Stimulated activated CD4-positive, alpha-beta T cell treated with anti-CD3 and anti-CD28 coated beads, TNF-alpha, amount 100 ng/mL, for 24 hours (primary cell): ENCODE measurements around the gene ACSBG1.
"Not testable (repeated sequence)": the region's sequence is repeated elsewhere in the genome, so short reads cannot be mapped to it uniquely, and the experiment has no call there.

Source experiments
- DNase-seq, 3 experiments: peaks; one replicate each; pipeline ENCODE4 v3.0.0-alpha.2; 2020; ENCODE audit warnings: low read depth in 3 of 3

Gene ACSBG1

DNA sequence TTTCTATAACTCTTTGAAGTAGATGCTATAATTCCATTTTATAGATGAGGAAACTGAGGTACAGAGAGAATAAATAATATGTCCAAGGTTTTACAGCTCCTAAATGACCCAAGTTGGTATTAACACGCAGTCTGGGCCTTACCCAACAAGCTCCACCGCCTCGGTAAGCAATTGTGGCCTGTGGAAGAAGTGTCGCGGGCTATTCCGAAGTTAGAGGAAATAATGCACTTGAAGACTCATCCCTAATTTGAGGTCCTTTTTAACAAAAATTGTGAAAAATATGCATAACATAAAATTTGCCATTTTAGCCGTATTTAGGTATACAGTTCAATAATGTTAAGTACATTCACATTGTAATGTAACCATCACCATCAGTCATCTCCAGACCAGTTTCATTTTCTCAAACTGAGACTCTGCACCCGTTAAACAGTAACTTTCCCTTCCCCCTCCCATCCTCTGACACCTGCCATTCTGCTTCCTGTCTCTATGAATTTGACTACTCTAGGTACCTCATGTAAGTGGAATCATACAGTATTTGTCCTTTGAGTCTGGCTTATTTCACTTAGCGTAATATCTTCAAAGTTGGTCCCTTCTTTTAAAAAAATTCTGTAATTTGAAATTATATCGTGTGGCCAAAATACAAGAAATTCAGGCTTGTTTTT, 67.0 kb downstream of the ACSBG1 start:
- no peak for DNase-seq

DNA sequence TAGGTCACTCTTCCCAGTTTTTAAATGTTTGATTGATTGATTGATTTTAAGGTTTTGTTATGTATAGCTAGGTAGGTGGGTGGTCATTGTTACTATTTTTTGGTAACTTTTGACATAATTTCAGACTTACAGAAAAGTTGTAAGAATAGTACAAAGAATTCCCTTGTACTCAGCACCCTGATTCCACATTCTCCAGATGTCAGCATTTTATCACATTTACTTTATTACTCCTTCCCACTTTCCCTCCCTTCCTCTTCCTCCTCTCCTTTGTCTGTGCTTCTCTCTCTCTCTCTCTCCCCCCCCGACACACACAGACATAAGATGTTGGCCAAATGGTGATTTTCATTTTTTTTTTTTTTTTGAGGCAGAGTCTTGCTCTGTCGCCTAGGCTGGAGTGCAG, 70.4 kb downstream of the ACSBG1 start:
- DNase-seq, result no peak

DNA sequence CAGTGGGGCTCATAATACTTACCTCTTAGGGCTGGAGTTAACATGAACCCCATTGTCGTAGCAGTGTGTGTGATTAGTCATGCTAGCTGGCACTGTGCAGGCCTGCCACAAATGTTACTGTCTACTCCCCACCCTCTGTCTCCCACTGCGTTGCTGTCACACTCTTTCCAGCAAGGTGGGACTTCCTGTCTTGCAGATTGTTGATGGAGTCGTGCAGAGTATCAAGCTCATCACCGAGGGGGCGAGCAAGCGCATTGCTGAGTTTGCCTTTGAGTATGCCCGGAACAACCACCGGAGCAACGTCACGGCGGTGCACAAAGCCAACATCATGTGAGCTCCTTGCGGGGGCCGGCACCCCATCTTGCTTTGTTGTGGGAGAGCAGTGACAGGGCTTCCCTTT, 72.3 kb downstream of the ACSBG1 start:
- no peak for DNase-seq

DNA sequence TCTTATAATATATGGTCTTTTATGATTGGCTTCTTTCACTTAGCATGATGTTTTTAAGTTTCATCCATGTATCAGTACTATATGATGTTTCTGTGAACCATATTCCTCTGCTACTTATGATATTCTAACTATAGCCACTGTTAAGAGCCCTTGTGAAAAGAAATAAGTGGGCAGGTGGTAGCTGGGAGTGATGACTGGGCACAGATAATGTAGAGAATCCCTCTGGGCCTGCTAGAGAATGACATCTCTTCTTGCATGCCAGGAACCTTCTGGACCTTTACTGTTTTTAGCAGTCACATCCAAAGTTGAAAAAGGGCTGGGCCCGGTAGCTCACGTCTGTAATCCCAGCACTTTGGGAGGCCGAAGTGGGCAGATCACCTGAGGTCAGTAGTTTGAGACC, 75.0 kb downstream of the ACSBG1 start:
- no peak for DNase-seq

DNA sequence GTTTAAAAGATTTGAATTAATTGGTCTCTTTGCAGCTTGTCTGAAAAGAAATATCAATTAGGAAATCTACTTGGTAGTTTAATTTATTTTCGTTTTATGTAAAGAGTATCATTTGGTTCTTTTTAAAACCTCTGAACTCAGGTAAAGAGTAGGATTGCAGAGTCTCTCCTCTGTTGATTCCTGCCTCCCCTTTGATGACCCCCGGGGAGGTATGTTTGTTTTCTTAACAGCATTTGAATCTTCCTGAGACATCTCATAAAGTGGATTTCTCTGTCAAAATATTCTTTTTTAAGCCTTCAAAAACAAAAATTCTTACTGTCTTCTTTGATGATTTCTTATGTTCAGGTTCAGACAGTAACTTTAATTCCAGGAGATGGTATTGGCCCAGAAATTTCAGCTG, 77.2 kb downstream of the ACSBG1 start:
- DNase-seq, result no peak

DNA sequence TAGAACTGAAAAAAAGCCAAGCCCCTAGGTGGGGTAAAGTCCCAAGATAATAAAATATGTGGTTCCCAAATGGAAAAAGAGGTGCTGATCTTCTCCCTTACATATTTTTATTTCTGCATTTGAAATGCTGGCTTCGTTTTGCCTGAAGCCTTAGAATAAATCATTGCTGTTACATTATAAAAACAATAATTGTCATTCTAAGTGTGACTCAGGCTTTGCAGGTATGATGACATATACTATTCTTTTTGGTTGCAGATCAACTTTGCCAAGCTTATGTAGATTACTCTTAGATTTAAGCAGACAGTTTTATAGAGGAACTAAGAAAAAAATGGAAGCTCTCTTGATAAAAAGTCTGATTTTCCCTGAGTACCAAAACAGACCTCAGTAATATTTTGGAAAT, 77.7 kb downstream of the ACSBG1 start:
- no peak for DNase-seq

DNA sequence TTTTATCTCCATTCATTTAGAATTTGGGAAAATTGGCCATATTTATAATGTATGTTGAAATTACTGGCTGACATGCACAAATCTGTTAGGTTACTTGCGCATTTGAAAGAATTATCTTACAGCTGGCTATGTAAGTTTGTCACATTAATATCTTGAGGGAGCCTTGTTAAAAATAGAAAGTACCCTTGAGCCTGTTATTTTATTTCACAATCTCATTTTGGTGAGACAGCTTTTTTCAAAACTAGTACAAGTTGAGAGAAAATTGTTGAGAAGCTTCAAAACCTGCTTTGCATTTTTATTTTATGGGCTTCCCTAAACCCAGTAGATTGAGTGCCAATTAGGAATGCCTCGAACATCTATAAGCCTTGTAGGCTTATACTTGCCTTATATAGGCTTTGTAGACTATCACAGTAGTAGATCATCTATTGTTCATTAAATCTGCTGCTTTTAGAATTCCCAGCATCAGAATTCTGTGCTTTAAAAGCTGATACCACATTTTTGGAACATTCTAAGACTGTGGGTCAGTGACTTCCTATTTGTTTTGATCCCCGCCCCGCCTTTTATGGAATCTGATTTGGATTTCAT, 78.9 kb downstream of the ACSBG1 start:
- no peak for DNase-seq

DNA sequence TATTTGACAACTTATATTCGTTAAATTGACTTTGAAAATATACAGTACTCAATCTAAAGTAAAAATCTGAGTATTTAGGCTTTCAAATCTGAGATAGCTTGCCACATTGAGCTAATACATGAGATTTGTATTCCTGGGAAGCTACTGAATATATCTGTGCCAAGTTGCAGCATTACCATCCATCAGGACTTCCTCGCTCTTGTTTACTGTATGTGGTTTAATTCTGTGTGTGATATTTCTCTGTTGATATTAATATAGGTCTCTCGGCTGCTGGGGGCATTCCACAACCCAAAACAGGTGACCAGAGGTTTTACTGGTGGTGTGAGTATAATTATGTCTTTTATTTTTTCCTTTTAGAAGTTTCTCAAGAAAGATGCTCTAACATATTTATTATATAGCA, 79.4 kb downstream of the ACSBG1 start:
- DNase-seq, result no peak

DNA sequence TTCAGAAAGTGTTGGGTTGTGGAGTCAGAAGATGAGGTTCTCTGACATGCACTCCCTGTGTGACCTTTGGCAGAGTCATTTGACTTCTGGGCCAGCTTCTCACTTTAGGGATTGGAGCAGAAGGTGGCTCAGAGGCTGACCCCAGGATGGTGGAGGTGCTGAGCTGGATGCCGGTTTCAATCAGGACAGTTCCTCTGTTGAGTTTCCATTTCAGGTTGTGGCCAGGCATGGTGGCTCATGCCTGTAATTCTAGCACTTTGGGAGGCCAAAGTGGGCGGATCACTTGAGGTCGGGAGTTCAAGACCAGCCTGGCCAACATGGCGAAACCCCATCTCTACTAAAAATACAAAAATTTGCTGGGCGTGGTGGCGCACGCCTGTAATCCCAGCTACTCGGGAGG, 83.3 kb downstream of the ACSBG1 start:
- not testable (repeated sequence) for DNase-seq

DNA sequence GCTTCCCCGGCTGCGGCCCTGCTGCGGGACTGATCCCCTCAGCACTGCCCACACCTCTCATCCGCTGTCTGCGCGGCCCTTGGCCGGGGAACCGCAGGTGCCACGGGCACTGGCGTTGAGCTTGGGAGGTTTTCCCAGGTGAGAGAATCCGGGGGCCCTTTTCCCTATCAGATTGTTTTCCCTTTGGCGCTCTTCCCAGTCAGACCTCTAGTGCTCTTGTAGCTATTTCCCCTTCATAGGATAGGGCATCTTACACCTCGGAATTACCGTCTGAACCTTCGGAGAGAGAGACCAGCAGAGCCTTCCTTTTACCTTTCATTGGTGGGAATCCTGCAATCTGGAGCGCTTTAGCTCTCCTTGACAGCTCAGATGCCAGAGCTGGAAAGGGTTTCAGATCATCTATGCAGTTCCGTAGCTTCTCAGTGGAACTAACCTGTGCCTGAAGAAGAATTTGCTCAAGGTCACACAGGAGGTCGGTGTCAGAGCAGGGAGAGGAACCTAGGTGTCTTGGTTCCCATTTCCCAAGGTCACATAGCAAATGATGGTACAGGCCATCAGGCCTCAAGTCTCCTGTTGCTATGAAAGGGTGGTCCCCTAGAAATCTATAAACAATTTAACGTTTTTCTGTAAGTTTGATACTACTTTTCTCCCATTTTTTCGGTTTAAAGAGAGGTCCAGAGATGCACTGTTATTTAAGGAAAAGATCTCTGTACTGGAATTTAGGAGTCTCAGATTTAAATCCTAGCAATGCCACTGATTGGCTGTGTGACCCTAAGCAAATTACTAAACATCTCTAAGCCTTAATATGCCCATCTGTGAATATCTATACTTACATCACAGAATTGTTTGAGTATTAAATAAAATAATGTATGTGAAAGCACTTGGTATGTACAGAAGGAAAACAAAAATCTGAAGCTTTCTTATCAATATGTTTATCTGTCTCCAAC, 84.3 kb downstream of the ACSBG1 start:
- no peak for DNase-seq

DNA sequence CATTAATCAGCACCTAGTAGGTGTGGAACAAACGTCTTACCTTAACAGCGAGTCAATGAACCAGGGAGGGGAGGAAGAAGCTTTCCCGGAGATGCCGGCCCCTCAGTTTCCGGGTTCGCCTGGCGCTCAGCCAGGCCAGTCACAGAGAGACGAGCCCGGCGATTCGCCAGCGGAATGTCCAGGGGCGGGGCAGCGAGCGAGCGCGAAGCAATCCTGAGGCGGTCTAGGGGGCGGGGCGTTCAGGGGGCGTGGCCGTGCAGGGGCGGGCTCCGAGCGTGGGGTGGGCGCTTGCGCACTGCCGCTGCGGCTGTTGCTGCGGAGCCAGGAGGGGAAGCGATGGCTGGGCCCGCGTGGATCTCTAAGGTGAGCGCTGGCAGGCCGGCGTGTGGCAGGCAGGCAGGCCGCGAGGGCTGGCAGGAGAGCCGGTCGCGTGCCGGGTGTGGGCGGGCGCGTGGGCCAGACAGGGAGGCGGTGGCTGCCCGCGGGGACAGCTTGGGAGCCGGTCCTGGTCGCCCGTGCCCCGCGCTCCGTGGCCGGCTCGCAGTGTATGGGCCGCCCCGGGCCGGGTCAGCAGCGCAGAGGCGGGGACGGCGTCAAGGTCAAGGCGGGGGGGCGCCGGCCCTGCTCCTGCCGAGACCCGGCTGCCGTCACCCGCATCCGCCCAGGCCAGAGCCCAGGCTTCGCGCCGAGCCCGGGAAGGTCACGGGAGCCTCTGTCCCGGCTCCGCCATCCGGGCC, 85.1 kb downstream of the ACSBG1 start, which contains the start of gene IDH3A:
IDH3A (plus strand) TSS at position 295 of the 737 bp plus-strand sequence; CDS start at position 337, 42 bp downstream.
- peak; percentile 100 for DNase-seq

DNA sequence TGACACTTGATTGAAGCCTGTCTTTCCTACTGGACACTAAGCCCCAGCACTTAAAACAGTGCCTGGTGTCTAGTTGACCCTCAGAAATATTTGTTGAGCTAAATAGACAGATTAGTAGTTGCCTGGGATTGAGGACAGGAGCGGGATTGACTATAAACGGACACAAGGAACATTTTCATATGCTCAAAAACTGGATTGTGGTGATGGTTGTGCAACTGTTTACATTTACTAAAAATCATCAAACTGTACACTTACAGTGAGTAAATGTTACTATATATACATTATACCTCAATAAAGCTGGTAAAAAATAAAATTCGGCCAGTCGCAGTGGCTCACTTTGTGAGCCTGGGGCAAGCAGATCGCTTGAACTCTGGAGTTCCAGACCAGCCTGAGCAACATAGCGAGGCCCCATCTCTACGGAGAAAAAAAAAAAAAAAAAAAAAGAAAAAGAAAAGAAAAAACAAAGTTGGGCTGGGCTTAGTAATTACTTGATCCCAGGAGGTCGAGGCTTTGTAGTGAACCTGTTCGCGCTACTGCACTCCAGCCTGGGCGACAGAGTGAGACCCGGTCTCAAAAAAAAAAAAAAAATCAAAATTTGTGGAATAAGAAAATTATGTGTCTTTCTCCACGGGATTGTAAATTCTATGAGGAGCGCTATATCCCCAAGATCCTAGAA, 85.8 kb downstream of the ACSBG1 start:
- DNase-seq, result no peak

DNA sequence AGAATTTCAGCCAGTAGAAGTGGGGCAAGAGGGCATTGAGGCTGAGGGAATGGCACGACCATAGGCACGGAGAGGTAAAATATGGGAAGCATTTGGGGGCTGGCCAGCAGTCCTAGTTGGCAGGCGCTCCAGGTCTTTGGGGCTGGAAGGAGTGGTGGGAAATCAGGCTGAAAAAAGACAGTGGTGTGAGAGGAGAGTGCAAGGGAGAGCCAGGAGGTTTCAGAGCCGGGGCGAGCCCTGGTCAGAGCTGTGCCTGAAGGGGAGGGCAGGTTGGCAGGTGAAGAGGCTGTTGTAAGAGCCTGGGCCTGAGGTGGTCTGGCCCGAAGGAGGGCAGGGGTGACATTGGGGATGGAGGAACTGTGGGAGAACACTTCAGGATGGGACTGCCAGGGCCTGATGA, 86.8 kb downstream of the ACSBG1 start:
- no peak for DNase-seq

DNA sequence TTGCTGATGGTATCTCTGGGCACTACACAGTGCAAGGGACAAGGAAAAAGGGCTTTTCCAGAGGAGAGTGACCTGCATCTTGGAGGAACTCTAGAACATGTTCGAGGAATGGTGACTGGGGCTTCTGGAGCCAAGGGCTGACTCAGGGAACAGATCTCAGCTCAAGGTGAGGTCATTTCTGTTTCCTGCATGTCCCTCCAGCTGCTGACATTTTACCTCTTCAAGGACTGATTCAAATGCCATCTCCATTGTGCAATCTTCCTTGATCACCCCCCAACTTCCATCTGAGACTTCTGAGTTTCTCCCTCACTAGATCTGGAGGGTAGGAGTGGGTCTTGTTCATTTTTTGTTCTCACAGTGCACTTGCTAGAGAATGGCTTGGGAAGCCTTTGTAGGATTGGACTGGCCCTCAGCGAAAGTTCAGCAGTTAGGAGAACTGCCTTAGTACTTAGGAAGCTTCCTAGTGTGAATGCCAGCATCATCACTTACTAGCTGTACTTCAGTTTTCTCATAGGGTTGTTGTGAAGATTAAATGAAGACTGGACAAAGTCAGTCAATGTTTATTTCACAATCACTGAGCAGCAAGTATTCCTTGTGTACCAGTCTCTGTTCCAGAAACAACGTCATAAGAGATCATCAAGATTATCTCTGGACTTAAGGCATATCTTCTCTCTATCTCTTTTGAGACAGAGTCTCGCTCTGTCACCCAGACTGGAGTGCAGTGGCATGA, 87.8 kb downstream of the ACSBG1 start:
- no peak for DNase-seq

DNA sequence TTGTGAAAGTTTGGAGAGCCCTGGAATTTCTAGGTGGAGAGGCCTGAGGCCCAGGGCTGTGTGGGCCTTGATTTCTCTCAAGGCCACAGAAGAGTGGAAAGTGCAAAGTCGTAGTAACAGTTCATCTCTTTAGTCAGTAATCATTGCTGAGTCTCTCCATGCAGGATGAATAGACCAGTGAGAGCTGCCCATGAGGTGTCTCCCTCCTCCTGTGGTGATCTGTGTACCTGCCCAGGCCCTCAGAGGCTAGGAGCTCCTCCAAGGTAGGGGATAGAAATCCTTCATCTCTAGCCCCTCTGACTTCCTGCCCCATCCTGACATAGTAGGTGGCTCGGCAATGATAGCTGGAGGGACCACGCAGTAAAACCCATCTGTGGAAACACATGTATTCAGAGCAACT, 92.0 kb downstream of the ACSBG1 start:
- DNase-seq, result no peak

DNA sequence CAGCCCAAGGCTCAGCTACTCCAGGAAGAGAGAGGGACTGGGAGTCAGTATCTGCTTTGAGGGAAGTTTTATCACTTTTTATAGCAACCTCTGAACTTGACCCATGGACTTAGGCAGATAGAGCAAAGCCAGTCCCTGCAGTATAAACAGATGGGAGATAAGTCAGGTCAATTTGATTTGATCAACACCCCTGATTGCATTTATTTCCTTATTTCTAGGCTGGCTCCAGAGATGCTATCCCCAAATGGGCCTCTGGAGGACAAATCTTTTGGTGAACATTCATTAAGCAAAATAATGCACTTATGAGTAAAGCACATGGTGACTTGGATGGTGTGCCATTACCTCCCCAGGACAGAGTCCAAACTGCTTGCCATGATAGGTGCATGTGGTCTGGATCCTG, 94.1 kb downstream of the ACSBG1 start:
- no peak for DNase-seq

DNA sequence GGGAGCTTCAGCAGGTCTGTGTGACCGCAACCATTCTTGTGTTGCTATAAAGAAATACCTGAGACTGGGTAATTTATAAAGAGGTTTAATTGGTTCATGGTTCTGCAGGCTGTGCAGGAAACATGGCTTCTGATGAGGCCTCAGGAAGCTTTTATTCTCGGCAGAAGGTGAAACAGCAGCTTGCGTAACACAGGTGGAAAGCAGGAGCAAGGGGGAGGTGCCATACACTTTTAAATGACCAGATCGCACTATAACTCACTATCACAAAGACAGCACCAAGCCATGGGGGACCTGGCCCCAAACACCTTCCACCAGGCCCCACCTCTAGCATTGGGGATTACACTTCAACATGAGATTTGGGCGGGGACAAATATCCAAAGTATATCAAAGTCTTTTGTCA, 94.8 kb downstream of the ACSBG1 start:
- no peak for DNase-seq

DNA sequence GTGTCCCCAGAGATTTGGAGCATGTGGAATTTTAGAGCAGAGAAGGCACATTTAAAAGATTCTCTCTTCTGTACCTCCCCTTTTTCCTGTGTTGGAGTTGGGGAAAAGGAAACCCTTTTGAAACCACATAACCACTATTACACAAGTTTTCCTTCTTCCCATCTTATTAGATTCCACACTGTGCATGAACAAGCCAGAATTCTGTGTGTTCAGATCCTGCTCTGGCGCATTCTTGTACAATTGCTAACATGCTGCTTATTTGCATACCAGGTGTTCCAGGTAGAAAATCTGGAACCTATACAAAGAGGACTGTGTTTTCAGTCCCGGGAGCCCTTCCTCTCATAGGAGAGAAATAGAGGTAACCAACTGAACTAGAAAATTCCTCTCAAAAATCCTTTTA, 100.6 kb downstream of the ACSBG1 start:
- DNase-seq, result no peak

DNA sequence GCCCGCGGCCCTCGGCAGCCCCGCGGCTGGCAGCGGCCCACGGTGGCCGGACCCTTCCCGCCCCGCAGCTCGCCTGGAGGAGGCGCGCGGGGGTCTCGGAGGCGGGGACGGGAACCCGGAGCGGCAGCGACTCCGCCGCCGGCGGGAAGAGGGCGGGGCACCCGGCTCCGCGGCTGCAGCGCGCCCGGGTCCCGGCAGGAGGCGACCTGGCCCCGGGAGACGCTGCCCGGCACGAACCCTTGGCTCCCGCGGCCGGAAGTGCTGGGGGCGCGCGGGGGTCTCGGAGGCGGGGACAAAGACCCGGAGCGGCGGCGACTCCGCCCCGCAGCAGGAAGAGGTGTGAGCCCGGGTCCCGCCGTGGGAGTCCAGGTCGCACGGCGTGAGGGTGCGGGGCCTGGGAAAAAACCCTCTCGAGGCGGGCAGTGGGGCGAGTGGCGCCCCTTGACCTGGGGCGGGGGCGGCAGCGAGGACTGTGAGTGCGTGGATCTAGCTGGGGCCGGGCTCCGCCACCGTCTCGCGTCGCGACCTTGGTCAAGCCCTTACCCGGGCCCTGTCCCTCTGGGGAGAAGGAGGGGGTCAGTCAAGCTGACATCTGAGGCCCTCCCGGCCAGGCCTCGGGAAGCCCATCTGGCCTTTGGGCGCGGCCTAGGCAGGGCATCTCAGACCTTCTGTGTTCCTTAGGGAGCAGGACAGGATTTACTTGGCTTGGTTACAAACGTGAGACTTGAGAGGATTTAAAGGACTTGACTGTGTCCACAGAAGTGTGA, 102.9 kb downstream of the ACSBG1 start, which contains the start of gene CIB2:
CIB2 (minus strand) TSS at position 151 of the 767 bp plus-strand sequence. CDS start 230 bp downstream, outside the sequence.
- DNase-seq, result peak; percentile 46 to 74 (median 60)
